GM10266 (cell line): Measurements from ENCODE around the gene GLI1.

Experiments used
- DNase-seq: peaks from one replicate; pipeline ENCODE4 v3.0.0; 2012; ENCODE audit errors: extremely low spot score
- TF ChIP-seq, protein P1 (sequence below): IDR thresholded peaks from 2 replicates; pipeline ENCODE4 v1.5.1; 2012; ENCODE audit warnings: mild to moderate bottlenecking, low read depth; ENCODE audit not compliant: control insufficient read depth, insufficient read depth; ENCODE audit errors: missing control alignments

The GLI1 gene

DNA sequence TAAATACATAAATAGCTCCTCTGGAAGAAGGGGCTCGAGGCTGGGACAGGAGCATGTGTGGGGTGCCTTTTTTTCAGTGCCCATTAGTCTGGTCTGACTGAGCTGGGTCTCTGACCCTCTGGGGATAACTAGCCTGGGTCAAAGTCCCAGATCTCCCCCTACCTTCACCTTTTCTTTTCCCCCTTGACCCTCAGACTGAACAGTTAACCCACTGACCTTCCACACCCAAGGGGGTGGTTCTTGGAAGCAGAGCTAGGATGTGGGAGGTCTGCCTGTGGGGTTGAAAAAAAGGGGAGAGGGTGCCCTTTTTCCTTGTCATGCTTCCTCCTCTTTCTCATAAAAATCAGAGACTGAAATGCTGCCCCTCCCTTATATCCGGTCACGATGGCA, 925 bp upstream of the GLI1 start:
- TF ChIP-seq, protein P1, sequence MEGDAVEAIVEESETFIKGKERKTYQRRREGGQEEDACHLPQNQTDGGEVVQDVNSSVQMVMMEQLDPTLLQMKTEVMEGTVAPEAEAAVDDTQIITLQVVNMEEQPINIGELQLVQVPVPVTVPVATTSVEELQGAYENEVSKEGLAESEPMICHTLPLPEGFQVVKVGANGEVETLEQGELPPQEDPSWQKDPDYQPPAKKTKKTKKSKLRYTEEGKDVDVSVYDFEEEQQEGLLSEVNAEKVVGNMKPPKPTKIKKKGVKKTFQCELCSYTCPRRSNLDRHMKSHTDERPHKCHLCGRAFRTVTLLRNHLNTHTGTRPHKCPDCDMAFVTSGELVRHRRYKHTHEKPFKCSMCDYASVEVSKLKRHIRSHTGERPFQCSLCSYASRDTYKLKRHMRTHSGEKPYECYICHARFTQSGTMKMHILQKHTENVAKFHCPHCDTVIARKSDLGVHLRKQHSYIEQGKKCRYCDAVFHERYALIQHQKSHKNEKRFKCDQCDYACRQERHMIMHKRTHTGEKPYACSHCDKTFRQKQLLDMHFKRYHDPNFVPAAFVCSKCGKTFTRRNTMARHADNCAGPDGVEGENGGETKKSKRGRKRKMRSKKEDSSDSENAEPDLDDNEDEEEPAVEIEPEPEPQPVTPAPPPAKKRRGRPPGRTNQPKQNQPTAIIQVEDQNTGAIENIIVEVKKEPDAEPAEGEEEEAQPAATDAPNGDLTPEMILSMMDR, result no peak

DNA sequence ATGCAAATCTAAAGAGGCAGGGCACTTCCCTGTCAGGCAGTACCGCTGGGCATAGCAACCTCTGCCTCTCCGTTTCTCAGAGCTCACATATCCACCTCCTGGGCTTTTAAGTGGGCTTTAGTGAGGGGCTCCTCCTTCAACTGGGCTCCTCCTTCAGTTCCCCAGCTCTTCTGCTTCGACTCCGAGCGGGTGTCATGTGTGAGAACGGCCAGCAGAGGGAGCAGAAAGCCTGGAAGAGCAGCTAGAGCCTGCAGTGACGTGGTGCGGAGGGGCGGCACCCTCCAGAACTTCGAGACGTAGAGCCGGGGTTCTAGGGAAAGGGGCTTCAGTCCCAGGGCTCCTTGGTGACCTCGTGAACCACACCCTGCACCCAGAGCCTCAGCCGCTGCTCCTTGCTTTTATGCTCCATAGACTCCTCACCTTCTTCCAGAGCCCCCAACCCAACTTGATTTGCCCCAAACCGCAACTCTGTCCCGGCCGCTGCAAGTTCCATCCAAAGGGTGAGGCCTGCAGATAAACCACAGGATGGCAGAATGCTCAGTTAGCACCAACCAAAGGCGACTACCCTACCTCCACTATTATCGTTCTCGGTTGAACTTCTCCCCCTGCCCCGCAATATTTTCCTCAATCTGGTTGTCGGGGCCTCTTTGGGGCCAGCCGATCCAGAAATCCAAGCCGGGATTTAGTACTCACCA, 383 bp upstream of the GLI1 start:
- DNase-seq, result peak; percentile 88
- TF ChIP-seq, protein P1, result peak; percentile 99

More for the DNA sequence above, 925 bp upstream of the GLI1 start:
- no peak for DNase-seq

DNA sequence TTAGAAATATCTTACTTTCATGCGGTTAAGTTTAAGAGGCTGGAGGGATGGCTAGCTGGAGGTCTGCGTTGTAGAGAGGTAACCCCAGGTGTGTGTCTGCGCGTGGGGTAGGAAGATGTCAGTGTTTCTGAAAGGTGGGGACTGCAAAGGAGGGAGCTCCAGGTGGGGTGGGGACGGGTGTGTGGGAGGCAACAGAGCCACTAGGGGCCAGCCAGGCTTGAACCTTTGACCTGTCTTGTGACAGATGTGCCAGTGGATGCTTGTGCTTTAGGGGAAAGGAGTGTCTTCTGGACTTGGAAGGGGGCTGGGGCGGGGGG, 841 bp downstream of the GLI1 start:
- TF ChIP-seq, protein P1, result no peak
- peak; percentile 41 for DNase-seq

DNA sequence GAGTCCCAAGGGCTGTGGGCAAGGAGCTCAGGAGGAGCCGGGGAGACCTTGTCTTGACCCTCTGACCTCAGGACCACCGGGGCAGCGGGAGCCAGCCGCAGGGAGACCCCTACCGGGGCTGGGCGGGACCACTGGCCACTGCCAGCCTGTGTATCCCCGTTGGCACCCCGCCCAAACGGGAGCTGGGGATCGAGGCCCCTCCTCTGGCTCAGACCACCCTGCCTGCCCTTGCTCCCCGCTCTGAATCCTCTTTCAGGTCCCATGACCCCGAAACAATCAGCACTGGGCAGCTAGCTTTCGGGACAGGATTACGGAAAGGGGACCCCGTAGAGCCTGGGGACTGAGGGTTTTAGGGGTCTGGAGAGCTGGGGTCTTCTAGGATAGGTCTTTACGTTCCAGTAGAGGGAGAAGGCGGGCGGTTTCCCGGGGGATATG, 1.3 kb downstream of the GLI1 start:
- TF ChIP-seq, protein P1, result no peak
- DNase-seq, result peak; percentile 22

DNA sequence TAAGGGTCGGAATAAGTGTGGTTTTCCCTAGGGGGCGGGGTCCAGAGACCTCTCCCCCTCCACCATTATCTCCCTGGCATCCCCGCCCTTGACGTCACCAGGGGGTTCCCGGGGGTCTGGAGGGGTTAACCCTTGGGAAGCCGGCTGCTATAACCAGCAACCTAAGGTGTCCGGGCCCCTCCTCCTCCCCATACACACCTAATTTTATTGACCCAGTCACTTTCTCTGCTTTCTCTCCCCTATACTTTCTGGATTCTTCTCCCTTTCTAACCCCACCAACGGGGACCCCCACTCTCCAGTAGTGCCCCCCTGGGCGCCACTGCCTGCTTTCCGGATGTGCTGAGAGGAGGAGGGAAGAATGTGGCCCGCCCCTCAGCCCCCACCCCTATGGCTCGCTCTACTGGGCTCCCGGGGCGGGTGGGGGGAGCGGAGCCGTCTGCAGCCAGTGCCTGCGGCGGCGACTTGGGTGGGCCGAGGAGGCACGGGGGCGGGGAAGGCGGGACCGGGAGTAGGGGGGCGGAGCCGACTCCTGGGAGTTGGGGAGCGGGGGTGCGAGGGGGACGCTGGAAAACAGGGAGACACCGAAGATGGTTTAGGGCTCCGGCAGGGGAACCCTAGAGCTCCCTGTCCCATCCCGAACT, 1.8 kb downstream of the GLI1 start:
- DNase-seq, result peak; percentile 74

DNA sequence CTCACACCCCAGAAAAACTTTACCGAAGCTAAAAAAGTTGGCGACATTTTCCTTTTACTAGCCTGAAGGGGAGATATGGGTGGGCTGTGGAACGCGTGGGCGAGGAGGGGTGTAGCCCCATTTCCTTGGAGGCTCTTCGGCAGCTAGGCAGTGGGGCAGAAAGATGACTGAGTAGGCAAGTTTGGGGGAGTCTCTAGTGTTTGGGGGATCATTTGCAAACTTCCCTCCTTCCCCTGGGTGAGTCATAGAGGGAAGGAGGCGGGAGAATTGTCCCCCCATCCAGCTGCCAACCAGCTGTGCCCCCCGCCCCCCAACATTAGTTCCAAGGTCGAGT, 2.3 kb downstream of the GLI1 start:
- TF ChIP-seq, protein P1, result no peak
- peak; percentile 57 for DNase-seq

More for the DNA sequence above, 1.8 kb downstream of the GLI1 start:
- TF ChIP-seq, protein P1, result no peak

DNA sequence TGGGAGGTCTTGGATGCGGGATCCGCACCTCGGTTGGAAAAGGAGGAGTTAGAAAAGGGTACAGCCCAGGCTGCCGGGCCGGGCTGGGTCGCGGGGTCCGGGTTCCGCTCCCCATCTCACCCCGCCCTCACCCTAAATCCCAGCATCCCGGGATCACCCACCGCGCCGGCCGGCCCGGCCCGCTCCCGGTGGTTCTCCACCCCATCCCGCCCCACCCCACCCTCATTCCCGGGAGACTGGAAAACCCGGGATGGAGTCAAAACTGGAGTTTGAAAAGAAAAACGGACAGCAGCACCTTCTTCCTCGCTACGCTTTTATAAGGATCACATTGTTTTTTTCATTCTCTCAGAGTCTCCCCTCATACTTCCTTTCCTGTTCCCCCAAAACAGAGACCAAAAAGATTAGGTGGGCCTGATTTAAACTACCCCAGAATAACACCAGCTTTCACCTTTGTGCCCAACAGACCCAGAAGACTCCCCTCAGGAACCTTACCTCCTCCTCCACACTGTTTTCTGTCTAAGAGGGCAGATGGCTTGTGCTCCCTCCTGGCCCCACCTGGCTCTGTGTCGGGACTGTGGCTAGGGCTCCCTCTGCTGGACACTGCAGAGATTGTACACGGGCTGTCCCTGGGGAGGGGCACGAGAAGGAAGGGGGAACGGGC, 2.8 kb downstream of the GLI1 start:
- peak; percentile 95 for DNase-seq

More for the DNA sequence above, 2.8 kb downstream of the GLI1 start:
- TF ChIP-seq, protein P1, result peak; percentile 97
